ENCODE data around the gene KCNQ1.
A peak's percentile ranks its signal among the peaks of the same experiment; 100 is the strongest.

Gene KCNQ1

DNA sequence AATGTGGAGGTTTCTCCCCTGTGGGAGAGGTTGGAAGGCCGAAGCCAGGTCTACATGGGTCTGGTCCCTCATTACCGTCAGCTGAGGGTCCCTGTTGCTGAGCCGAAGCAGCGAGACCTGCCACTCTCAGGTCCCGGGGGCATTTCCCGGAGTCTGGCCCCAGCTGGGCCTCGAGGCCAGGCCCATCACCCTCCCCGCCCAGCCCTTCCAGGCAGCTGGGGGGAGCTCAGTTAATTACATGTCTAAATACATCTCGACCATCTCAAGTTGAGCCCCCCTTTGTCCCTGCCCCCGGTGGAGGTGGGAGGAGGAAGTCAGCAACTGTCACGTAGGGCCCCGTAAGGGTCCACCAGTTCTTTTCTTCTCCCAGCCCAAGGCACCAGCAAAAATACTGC, 437.2 kb downstream of the KCNQ1 start:
- no peak for DNase-seq

DNA sequence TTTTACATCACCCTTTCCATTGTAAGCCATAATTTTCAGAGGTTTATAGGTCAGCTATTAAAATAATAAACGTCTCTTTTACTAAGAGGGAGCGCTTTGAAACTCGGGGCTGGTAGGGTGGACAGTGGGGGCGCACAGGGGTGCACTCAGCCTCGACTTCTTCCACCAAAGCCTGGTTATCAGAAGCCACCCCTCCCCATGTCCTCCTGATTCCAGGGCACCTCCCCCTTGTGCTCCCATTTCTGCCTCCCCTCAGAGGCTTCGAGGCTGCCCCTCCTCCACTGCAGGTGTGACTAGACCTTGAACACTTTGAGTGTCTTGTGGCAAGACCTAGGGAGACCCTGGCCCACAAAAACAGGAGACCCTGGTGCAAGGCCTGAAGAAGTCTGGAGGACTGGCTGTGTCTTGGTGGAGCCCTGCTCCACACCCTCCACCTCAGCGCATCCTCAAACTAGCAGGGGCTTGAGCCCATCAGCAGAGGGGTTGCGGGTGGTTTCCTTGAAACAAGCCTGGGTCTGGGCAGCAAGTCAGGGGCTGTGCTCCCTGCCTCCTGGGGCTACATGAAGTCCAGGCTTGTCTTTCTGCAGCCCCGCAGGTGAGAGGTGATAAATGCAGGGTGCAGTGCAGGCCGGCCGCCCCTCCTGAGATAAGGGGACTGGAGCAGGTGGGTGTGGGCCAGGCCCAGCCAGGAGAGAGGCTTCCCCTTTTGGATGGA, 437.7 kb downstream of the KCNQ1 start:
- no peak for DNase-seq

DNA sequence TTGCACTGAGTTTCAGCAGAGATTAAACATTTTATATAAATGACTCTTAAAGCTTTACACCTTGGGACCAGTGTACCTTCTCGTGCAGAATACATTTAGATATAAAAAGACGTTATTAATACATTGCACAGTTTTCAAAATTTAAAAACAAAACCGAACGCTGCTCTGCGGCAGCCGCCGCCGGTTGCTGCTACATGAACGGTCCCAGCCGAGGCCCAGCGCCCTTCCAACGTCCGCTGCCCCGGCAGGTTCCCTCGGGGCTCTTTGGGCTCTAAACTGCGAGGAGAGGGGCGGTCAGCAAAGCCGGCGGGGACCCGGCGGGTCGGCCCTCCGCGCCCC, 438.8 kb downstream of the KCNQ1 start:
- DNase-seq, result no peak

DNA sequence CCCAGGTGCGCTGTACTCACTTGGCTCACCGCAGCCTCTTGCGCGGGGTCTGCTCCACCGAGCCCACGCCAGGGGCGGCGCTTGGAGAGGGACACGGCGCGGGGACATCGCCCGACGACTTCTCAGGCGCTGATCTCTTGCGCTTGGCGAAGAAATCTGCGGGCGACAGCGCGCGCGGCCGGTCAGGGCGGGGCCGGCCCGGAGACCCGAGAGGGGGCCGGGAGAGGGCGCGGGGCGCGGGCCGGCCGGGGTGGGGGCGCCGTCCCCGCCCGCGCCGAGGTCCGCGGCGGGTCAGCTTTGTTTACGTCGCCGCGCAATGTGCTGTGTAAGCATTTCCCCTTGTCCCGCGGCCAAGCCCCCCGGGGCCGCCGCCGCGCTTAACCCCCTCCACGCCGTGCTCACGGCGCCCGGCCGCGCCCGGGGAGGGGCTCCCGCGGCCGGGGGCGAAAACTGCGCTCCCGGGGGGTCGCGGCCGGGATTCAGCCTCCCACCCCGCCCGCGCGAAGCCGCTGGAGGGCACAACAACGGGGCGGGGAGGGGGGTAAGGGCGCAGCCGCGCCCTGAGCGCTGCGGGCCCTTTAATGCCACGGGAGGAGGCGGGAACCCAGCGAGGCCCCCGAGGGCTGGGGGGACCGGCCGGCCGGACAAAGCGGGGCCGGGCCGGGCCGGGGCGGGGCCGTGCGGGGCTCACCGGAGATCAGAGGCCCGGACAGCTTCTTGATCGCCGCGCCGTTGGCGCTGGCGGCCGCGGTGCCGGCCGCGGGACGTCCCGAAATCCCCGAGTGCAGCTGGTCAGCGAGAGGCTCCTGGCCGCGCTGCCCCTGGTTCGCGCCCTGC, 439.4 kb downstream of the KCNQ1 start:
- no peak for DNase-seq

DNA sequence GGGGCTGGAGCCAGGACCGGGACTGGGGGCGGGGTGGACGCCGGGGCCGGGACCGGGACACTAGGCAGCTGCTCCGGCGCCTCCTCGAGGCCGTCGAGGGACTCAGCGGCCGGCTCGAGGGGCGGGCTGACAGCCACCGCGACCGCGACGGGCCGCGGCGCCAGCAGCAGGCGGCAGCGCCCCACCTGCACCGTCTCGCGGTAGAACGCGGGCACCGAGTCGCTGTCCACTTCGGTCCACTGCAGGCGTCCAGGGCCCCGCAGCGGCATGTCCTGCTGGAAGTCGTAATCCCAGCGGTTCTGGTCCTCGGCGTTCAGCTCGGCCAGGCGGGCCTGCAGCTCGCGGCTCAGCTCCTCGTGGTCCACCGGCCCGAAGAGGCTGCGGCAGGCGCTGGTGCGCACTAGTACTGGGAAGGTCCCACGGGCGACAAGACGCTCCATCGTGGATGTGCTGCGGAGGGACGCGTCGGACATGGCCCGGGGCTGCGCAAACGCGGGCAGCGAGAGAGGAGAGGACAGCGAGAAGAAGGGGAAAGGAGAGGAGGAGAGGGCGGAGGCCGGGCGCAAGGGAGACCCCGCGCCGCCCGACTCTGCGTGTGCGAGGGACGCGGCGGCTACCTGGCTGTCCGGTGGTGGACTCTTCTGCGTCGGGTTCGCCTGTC, 440.3 kb downstream of the KCNQ1 start:
- no peak for DNase-seq

DNA sequence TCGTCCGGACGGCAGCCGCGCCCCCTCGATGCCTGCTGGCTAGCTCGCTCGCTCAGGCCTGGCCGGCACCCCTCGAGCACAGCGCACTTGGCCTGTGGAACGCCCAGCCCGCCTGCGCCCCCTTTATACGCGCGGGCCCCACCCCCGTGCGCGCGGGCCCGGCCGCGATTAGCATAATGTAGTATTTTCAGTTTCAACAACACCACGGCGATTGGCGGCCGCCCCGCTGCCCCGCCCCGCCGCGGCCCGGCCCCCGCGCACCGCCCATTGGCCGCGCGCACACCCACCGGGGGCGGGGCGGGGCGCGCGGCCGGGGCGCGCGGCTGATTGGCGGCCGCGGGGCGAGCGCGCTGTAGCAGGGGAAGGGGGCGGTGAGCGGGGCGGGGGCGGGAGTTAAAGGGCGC, 440.9 kb downstream of the KCNQ1 start, which contains the start of gene CDKN1C:
Gene CDKN1C, minus strand, starts transcription at position 98 of the 404 bp plus-strand sequence. CDS start 319 bp downstream, outside the sequence.
- DNase-seq, result peak; percentile 77 to 78

DNA sequence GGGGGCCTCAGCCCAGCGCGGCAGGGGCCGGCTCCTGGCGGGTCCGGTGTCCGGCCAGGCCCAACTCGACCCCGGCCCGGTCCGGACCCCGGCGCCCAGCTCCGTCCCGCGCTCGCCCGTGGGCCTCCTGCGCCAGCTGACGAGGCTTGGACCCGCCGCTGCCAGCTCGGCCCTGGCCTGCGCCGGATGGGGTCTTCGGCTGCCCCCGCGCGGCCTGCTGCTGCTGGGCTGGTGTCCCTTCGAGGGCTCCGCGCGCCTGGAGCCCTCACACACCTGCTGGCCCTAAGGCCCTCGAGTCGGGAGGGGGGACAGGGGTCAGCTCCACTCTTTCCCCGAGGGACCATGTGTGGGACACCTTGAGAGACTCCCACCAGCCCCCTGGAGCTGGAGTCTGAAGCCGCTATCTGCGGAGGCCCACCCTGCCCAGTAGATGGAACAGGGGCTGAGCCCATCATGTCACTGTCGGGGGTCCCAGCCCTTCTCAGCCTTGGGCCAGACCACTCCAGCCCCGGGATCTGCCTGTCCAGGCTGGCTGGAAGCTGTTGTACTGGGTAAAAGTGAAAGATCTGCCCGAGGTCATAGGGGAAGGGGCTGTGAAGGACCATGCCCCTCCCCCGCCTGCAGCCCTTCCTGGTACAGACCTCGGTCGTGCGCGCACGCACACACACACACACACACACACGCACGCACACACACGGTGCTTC, 441.5 kb downstream of the KCNQ1 start:
- no peak for DNase-seq

DNA sequence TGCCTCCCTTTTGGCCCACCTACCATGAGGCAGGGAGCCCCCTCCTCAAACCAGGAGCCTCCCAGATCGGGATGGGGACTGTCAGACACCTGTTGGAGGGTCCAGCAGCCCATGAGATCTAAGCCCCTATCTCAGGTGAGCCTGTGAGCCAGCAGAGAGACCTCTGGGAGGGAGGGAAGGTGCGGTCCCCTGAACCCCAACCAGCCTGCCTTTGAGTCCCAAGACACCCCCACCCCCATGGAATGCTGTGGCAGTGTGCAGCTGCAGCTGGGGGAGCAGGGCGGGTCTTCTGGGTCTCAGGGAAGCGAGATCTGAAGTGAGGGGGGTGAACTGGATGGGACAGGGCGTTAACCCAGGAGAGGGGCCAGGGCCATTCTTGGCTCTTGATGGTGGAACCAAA, 442.1 kb downstream of the KCNQ1 start:
- no peak for DNase-seq

DNA sequence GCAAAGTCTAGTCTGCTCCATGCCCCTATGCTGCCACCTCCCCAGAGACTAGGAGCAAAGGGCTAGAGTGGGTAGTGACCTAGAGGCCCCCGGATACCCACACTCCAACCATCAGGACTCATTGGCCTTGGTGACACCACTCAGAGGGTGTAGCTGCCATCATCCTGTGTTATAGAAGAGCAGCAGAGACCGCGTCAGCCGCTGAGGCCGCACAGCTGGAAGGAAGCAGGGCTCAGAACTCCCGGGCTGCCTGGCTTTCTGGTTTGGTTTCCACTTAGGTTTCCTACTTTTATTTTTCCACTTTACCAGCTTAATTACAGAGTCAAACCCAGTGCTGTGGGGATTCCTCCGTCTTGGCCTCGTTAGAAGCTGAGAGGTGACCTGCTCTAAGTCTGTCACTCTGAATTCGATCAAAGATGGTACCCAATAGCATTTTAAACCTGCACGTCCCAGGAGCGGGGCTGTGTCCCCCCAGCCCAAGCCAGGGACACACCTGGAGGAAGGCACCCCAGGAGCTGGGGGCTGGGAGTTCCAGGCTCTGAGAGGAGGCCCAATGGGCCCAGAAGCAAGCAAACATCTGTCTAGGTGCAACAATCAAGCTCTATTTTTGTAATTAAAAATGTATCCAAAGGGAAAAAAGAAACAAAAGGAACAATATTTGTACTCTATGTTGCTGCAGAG, 442.8 kb downstream of the KCNQ1 start:
- DNase-seq, result no peak

DNA sequence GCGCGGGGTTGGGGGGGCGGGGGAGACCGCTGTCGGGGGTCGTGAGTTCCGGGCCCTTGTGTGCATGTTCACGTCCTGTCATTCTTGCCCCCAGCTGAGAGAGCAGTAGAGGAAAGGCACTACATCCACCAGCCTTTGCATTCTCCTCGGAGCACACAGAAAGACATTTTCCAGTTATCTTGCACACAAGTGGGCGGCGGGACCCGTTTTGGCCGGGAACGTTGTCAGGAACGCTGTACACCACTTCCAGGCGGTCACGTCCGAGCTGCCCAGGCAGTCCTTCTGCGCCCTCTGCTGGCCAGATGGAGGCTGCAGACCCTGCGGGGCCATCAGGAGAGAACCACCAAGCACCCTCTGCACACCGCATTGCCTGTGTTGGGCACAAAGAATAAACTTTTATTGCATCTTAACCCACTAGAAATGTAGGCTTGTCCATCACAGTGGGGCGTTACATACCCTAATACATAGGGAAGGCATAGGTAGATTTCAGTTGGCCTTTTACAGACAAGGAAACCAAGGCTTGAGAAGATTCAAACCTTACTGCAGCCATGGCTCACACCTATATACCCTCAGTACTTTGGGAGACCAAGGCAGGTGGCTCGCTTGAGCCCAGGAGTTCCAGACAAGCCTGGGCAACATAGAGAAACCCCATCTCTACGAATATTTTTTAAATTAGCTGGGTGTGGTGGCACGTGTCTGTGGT, 443.6 kb downstream of the KCNQ1 start:
- DNase-seq, result peak; percentile 78 to 89

DNA sequence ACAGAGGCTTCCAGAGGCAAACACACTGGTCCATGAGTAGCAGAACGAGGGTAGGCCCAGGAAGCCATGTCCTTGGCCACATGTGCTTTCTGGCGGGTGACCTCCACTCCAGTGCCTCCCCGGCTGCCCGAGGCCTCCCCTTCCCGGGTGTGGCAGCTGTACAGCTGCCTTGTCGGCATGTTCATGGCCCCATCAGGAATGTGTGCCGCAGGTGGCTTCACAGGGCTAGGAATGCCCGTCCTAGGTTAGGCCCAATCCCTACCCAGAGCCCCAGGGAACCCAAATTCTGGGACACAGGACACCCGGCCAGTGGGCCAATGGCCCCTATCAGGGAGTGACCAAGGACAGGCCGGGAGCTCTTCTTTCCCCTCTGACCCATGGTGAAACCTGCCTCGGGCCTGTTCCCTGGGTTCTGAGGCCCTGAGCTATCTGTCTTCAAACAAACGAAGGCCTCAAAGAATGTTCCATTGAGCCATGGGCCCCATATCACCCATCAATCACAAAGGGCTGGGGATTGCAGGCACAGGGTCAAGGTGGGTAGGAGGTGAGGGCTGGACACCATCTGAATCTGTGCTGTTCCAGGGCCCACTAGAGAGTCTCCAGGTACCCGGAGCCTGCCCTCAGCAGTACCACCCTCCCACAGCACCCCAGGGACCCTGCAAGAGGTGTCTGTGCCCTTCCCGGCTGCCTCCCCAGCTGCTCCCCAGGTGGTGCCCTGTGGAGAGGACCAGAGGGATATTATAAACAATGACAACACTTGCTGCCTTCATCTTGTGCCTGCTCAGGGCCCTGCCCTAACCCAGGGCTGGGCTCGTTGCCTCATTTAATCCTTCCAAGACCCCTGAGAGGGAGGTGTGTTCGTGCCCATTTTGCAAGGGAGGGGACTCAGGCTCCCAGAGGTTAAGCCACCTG, 444.8 kb downstream of the KCNQ1 start:
- no peak for DNase-seq

DNA sequence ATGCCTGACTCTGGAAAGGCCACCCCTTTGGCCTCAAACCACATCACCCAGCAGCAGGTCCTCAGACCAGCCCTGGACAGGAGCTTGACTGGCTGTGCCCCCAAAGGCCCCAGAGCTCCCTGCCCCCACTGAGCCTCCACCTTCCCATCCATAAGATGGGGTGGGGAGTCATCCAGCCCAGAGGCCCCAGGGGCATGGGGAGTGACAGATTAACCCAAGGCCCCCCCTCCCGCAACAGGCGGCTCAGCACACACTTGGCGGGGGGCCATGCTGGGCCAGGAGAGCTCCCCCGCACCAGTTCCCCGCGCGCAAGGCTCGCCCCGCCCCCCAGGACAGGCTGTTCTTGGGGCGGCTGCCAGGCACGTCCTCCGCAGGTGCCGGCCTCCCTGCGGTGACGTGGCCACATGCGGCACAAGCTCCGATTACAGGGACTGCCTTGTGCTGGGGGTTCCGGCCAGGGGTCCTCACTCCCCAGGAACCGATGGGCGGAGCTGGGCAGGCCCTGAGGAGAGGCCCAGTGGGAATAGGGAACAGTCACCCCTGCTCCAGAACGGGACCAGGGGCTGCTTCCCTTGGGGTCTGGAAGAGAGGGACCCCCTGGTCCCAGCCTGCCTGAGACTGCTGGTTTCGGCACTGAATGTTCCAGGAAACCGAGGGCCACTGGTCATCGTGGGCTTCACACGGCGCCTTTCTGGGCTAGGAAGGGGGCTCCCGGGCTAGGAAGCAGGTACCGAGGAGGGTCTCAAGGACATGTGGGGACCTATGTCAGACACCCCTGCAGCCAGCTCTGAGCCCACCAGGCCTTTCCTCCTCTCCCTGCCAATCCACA, 445.9 kb downstream of the KCNQ1 start:
- no peak for DNase-seq

DNA sequence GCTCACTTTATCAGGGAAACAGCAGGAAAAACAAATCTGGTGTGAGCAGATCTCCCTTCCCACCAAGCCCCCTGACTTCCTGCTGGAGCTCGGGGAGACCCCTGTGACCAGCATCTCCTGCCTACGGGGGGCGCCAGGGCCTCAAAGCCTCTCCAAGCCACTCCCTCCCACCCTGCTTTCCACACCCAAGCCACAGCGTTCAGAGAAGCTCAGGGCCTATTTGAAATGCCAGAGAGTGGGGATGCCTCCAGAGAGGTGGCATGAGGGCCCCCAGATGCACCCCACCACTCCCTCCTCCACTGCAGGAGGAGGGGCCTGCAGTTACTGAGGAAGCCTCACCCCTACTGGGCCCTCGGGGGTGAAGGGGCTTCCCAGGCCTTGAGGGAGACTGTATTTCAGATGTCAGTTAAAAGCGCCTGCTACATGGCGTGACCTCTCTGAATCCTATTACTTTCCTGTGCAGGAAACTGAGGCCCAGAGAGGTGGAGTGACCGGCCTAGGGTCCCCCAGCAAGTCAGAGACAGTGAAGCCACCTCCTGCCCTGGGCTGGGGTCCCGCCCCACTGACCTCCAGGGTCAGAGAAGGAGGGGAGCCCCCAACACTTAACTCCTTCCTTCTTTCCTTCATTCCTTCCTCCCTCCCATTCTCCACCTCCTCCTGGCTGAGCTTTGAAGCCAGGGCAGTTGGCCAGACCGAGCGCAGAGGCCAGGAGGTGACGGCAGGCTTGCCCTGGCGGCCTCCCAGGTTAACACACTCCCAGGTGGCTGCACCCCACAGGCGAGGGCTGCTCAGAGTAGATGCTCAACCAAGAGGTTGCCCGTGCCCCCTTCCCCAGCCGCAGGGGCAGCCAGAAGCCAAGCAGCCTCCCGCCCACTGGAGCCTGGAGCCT, 446.8 kb downstream of the KCNQ1 start:
- no peak for DNase-seq

DNA sequence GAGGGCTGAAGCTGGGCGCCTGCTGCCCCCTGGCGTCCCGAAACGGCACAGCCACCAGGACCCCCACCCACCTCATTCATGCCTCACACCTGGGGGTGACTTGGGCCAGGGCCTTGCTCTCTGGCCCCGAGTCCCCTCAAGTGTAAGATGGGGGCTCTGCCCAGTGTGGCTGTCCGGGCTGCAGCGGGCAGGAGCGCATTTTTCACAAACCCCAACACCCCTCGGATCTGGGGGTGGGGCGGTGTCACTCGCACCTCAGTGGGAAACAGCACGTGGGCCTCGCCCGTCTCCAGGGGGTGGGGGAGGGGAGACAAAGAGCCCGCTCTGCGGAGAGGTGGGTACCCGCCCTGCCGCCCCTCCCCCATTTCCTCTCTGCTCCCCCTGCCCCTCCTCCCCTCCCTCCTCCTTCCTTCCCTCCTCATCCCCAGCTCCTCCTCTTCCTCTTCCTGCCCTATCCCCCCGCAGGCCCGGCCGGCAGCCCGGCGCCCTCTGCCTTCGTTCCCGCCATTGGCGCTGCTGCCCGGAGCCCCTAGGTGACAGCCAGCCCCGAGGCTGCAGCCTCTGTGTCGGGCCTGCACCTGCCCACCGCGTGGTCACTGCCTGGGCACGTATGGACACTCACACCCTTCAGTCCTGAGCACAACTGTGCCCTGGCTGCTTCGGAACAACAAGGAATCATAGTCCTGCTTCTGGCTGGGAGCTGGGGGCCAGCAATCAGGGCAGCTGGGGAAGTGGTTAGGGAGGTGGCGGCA, 447.6 kb downstream of the KCNQ1 start:
- peak; percentile 46 to 62 for DNase-seq

DNA sequence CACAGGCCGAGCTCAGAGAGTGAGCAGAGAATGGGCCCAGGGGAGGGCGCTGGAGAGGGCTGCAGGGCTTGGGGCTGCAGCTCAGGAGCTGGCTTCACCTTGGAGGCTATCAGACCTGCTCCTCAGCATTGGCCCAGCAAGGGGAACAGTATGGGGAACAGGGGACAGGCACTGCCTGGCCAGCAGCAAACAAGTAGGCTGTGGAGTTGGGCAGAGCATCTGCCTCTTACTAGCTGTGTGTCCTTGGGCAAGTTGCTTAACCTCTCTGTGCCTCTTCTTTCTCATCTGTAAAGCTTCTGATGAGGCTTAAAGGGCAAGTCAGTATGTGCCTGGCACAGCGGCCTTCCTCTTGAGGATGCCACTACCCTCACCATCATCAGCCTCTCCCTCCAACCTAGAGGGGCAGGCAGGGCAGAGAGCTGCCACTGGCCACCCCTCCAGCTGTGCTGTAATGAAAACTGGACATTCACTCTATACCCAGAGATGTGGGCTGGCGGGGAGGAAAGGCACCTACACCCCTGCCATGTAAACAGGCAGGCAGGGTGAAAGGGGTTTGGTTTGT, 448.2 kb downstream of the KCNQ1 start:
- no peak for DNase-seq

DNA sequence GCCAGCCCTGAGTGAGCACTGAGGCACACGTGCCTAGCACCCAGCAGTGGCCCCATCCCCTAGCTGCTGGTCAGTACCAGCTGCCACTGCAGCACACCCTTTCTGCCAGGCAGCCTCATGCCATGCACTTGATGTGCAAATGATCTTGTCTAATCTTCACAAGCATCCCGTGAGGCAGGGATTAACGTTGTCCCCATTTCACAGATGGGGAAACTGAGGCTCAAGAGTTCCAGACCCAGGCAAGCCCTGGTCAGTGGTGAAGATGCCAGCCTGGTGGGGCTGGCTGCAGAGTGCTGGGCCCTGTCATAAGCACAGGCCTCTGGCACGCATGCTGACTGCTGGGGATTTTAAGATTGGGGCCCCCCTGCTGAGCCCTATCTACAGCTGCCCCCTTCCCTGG, 449.1 kb downstream of the KCNQ1 start:
- no peak for DNase-seq

DNA sequence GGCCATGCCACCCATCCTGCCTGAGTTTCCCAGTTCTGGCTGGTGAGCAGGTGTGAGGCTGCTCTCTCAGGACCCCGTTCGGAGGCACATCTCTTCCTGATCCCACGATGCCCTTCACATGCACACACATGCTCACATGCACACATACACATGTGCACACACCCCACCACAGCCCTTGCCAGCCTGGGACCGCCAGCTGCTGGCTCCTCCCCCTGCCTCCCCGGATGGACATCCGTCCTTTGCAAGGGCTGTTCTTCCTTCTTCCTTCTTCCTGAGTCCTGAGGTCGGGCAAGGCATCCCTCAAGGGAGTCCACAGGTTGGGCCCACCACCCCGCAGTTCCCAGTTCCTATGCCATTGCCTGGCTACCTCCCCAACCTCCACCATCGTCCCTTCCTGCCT, 451.2 kb downstream of the KCNQ1 start:
- DNase-seq, result no peak

DNA sequence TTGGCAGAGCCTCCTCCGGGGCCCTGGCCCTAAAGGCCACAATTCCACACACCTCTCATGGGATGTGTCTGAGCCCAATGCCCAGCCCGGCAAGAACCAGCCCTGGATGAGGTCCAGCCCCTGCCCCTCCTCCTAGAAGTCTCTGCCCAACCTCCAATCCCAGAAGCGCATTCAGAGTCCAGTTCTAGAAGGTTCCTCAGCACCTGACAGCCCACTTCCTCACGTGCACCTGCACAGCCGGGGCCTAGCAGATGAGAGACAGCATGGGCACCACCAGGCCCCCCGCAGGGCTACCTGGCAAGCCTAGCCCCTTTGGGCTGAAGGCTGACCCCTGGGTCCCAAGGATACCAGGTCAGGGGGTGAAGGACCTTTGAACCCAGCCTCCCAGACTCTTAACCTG, 452.2 kb downstream of the KCNQ1 start:
- DNase-seq, result no peak

All from stimulated activated CD4-positive, alpha-beta T cell treated with anti-CD3 and anti-CD28 coated beads, Interleukin-4, amount 100 ng/mL, for 4 hours (primary cell).